Activated CD8-positive, alpha-beta T cell treated with anti-CD3 and anti-CD28 coated beads, Interleukin-2, amount 10 ng/mL, durations not matched to agents 7 days and 5 days (primary cell): ENCODE results near the gene FOXL3. TPM values are rescaled to one million over a fixed set of nuclear protein-coding genes. Genes with fewer than 3 reads are reported as not detected.
A peak's percentile ranks its signal among the peaks of the same experiment; 100 is the strongest.
"Not testable (repeated sequence)": the region's sequence is repeated elsewhere in the genome, so short reads cannot be mapped to it uniquely, and the experiment has no call there.

Experiments
- ATAC-seq: fragments of 150-1000 bp; cut with Tn5 transposase; one replicate; pipeline ENCODE4 v1.10.0; 2021; ENCODE audit warnings: moderate library complexity
- CTCF ChIA-PET: fragments of 350-600 bp; sonication (Branson Sonifier 250); formaldehyde crosslinking; loops from one replicate; lab custom pipeline; 2021; ENCODE audit warnings: antibody characterized with exemption; lab: Charles Lee
- POLR2A ChIA-PET: fragments of 350-600 bp; sonication (Branson Sonifier 250); formaldehyde crosslinking; loops from one replicate; lab custom pipeline; 2021; ENCODE audit warnings: antibody characterized with exemption; lab: Charles Lee
- DNase-seq: peaks from one replicate; pipeline ENCODE4 v3.0.0-alpha.2; 2020
- H3K27ac Mint-ChIP-seq: one replicate; pipeline ENCODE4 v1.8.0; 2021; ENCODE audit warnings: mild to moderate bottlenecking, mixed read lengths
- H3K27me3 Mint-ChIP-seq: one replicate; pipeline ENCODE4 v1.8.0; 2021; ENCODE audit warnings: low read depth, mixed read lengths
- H3K36me3 Mint-ChIP-seq: one replicate; pipeline ENCODE4 v1.8.0; 2021; ENCODE audit warnings: low read depth, mixed read lengths
- H3K4me1 Mint-ChIP-seq: one replicate; pipeline ENCODE4 v1.8.0; 2021; ENCODE audit warnings: low read depth, mixed read lengths
- H3K4me3 Mint-ChIP-seq: one replicate; pipeline ENCODE4 v1.8.0; 2021; ENCODE audit warnings: mild to moderate bottlenecking, mixed read lengths
- H3K9me3 Mint-ChIP-seq: one replicate; pipeline ENCODE4 v1.8.0; 2022; ENCODE audit warnings: mixed read lengths; ENCODE audit not compliant: insufficient read depth
- total RNA-seq, 2 experiments: library from RNA; stranded (reverse); gene quantifications; one replicate each; pipeline ENCODE4 v1.2.3, GENCODE V29; 2021

FOXL3 gene
- total RNA-seq, 2 experiments from 2014 or later: not detected

GRCh38 chr7:336149-336533 is 46.2 kb downstream of the FOXL3 start:
- DNase-seq, H3K4me3 Mint-ChIP-seq, H3K9me3 Mint-ChIP-seq, H3K36me3 Mint-ChIP-seq, H3K4me1 Mint-ChIP-seq, CTCF ChIA-PET, H3K27me3 Mint-ChIP-seq, POLR2A ChIA-PET, H3K27ac Mint-ChIP-seq, ATAC-seq: not testable (repeated sequence)

GRCh38 chr7:336810-337566 is 47.0 kb downstream of the FOXL3 start:
- DNase-seq (peak; percentile 43), ATAC-seq (no peak)
- CTCF ChIA-PET: no interaction called here
- H3K4me1 Mint-ChIP-seq: peaks cover 7% of the 10 kb centered on the region
- no peaks in the 10 kb centered on the region for H3K36me3 Mint-ChIP-seq
- no peaks in the 10 kb centered on the region for H3K27me3 Mint-ChIP-seq
- no peak overlapping the region for H3K27ac Mint-ChIP-seq
- POLR2A ChIA-PET: interaction anchor here (0.6 kb wide), 1 partner anchor 28 kb away, joined by 3 read pairs; no protein-coding TSS in a partner anchor
- no peak overlapping the region for H3K4me3 Mint-ChIP-seq
- no peaks in the 10 kb centered on the region for H3K9me3 Mint-ChIP-seq

- H3K27ac Mint-ChIP-seq: no peak overlapping the region
- H3K27me3 Mint-ChIP-seq: no peaks in the 10 kb centered on the region
- peaks cover 7% of the 10 kb centered on the region for H3K4me1 Mint-ChIP-seq
- no peaks in the 10 kb centered on the region for H3K9me3 Mint-ChIP-seq
- DNase-seq (no peak), ATAC-seq (no peak)
- ChIA-PET POLR2A (interaction anchor here (0.6 kb wide), 1 partner anchor 29 kb away, joined by 3 read pairs; no protein-coding TSS in a partner anchor), CTCF (no interaction called here)
- no peaks in the 10 kb centered on the region for H3K36me3 Mint-ChIP-seq
- H3K4me3 Mint-ChIP-seq: no peak overlapping the region
Observed at GRCh38 chr7:337567-337951, 47.6 kb downstream of the FOXL3 start.

GRCh38 chr7:338295-339061 is 48.5 kb downstream of the FOXL3 start:
- H3K36me3 Mint-ChIP-seq: no peaks in the 10 kb centered on the region
- H3K27me3 Mint-ChIP-seq: no peaks in the 10 kb centered on the region
- POLR2A ChIA-PET: no interaction called here
- DNase-seq (no peak), ATAC-seq (no peak)
- H3K27ac Mint-ChIP-seq: no peak overlapping the region
- peaks cover 7% of the 10 kb centered on the region for H3K4me1 Mint-ChIP-seq
- CTCF ChIA-PET: no interaction called here
- no peaks in the 10 kb centered on the region for H3K9me3 Mint-ChIP-seq
- no peak overlapping the region for H3K4me3 Mint-ChIP-seq

- CTCF ChIA-PET: no interaction called here
- ATAC-seq (no peak), DNase-seq (no peak)
- peaks cover 7% of the 10 kb centered on the region for H3K4me1 Mint-ChIP-seq
- H3K36me3 Mint-ChIP-seq: no peaks in the 10 kb centered on the region
- POLR2A ChIA-PET: no interaction called here
- no peak overlapping the region for H3K4me3 Mint-ChIP-seq
- H3K27ac Mint-ChIP-seq: no peak overlapping the region
- H3K27me3 Mint-ChIP-seq: no peaks in the 10 kb centered on the region
- H3K9me3 Mint-ChIP-seq: no peaks in the 10 kb centered on the region
Observed at GRCh38 chr7:339062-339342, 49.0 kb downstream of the FOXL3 start.

GRCh38 chr7:339696-340095 is 49.7 kb downstream of the FOXL3 start:
- H3K9me3 Mint-ChIP-seq: no peaks in the 10 kb centered on the region
- no peak for DNase-seq
- no peaks in the 10 kb centered on the region for H3K36me3 Mint-ChIP-seq
- no peak overlapping the region for H3K4me3 Mint-ChIP-seq
- ATAC-seq: no peak
- H3K27me3 Mint-ChIP-seq: no peaks in the 10 kb centered on the region
- H3K4me1 Mint-ChIP-seq: peaks cover 6% of the 10 kb centered on the region
- CTCF ChIA-PET: no interaction called here
- no peak overlapping the region for H3K27ac Mint-ChIP-seq
- POLR2A ChIA-PET: no interaction called here

GRCh38 chr7:340200-340937 is 50.4 kb downstream of the FOXL3 start:
- ChIA-PET POLR2A (no interaction called here), CTCF (no interaction called here)
- Mint-ChIP-seq H3K27ac (no peak overlapping the region), H3K27me3 (no peaks in the 10 kb centered on the region), H3K36me3 (no peaks in the 10 kb centered on the region), H3K4me1 (peaks cover 6% of the 10 kb centered on the region), H3K9me3 (no peaks in the 10 kb centered on the region), H3K4me3 (no peak overlapping the region)
- DNase-seq: no peak
- ATAC-seq: no peak

Other genes with a start within 250 kb of the FOXL3 start
- under 1 TPM in 1 of 2 experiments, not detected in 1; 0.74 TPM for gene FAM20C, start 97.6 kb upstream of the FOXL3 start, total RNA-seq
- under 1 TPM; 0.50 to 0.79 TPM for gene PDGFA, start 229.7 kb downstream of the FOXL3 start, total RNA-seq